ENCODE data around the gene PLAU.
A peak's percentile ranks its signal among the peaks of the same experiment; 100 is the strongest.
"Not testable (repeated sequence)": the region's sequence is repeated elsewhere in the genome, so short reads cannot be mapped to it uniquely, and the experiment has no call there.

Gene PLAU

GRCh38 chr10:73886085-73886529, 24.8 kb upstream of the PLAU start:
- H3K27ac ChIP-seq = peak overlapping the region; percentile 70 to 95
- peak; percentile 70 for TF ChIP-seq CTCF (IDR thresholded peaks at IDR 0.05)
- DNase-seq (ENCODE audit: low spot score) = no peak
- no peak overlapping the region for H3K4me3 ChIP-seq

GRCh38 chr10:73886661-73887293, 24.2 kb upstream of the PLAU start:
- no peak for DNase-seq (ENCODE audit: low spot score)
- Histone ChIP-seq H3K27ac (peak overlapping the region; percentile 70 to 95), H3K4me3 (peak overlapping the region; percentile 57)
- no peak for TF ChIP-seq CTCF (IDR thresholded peaks at IDR 0.05)

- peak overlapping the region; percentile 70 to 95 for H3K27ac ChIP-seq
- H3K4me3 ChIP-seq = peak overlapping the region; percentile 57
- TF ChIP-seq CTCF (IDR thresholded peaks at IDR 0.05) = no peak
- peak; percentile 93 for DNase-seq (ENCODE audit: low spot score)
Observed at GRCh38 chr10:73887294-73888039, 23.5 kb upstream of the PLAU start.

GRCh38 chr10:73888514-73888913, 22.4 kb upstream of the PLAU start:
- TF ChIP-seq CTCF (IDR thresholded peaks at IDR 0.05) = no peak
- Histone ChIP-seq H3K4me3 (no peak overlapping the region), H3K27ac (peak overlapping the region; percentile 70 to 95)
- no peak for DNase-seq (ENCODE audit: low spot score)

- no peak for DNase-seq (ENCODE audit: low spot score)
- Histone ChIP-seq H3K27ac (peak overlapping the region; percentile 70 to 95), H3K4me3 (no peak overlapping the region)
- TF ChIP-seq CTCF (IDR thresholded peaks at IDR 0.05) = no peak
Observed at GRCh38 chr10:73889014-73889413, 21.9 kb upstream of the PLAU start.

GRCh38 chr10:73889416-73889815, 21.5 kb upstream of the PLAU start:
- H3K27ac ChIP-seq = peak overlapping the region; percentile 70 to 95
- H3K4me3 ChIP-seq; DNase-seq (ENCODE audit: low spot score): not testable (repeated sequence)

GRCh38 chr10:73890261-73890660, 20.7 kb upstream of the PLAU start:
- no peak for TF ChIP-seq CTCF (IDR thresholded peaks at IDR 0.05)
- H3K27ac ChIP-seq = peak overlapping the region in 1 of 2 donors; percentile 95
- DNase-seq (ENCODE audit: low spot score) = no peak
- no peak overlapping the region for H3K4me3 ChIP-seq

- not testable (repeated sequence) for DNase-seq (ENCODE audit: low spot score); H3K4me3 ChIP-seq
Observed at GRCh38 chr10:73890830-73891229, 20.1 kb upstream of the PLAU start.

More at GRCh38 chr10:73890830-73891229, 20.1 kb upstream of the PLAU start:
- not testable (repeated sequence) for H3K27ac ChIP-seq

Data from coronary artery (tissue), 2 donors.